ENCODE measurements around the gene EZH1.
"Not testable (repeated sequence)": the region's sequence is repeated elsewhere in the genome, so short reads cannot be mapped to it uniquely, and the experiment has no call there.

Gene EZH1

GRCh38 chr17:42772945-42773289 lies 28.1 kb upstream of the EZH1 start:
- DNase-seq (ENCODE audit: low spot score): no peak

GRCh38 chr17:42769964-42770363 lies 25.1 kb upstream of the EZH1 start:
- not testable (repeated sequence) for DNase-seq (ENCODE audit: low spot score)

- DNase-seq (ENCODE audit: low spot score): not testable (repeated sequence)
Measured at GRCh38 chr17:42768006-42768405, 23.2 kb upstream of the EZH1 start.

GRCh38 chr17:42767512-42767911 lies 22.7 kb upstream of the EZH1 start:
- no peak for DNase-seq (ENCODE audit: low spot score)

GRCh38 chr17:42766124-42766523 lies 21.3 kb upstream of the EZH1 start:
- no peak for DNase-seq (ENCODE audit: low spot score)

- no peak for DNase-seq (ENCODE audit: low spot score)
Measured at GRCh38 chr17:42761638-42762037, 16.8 kb upstream of the EZH1 start.

GRCh38 chr17:42760652-42761581 lies 16.1 kb upstream of the EZH1 start, which contains the start of gene RAMP2:
TSS of gene RAMP2 (plus strand) at chr17:42761227. CDS start at chr17:42761262, 35 bp downstream.
- no peak for DNase-seq (ENCODE audit: low spot score)

GRCh38 chr17:42759982-42760651 lies 15.3 kb upstream of the EZH1 start:
- no peak for DNase-seq (ENCODE audit: low spot score)

- DNase-seq (ENCODE audit: low spot score): no peak
Measured at GRCh38 chr17:42754782-42755181, 9.9 kb upstream of the EZH1 start.

GRCh38 chr17:42751628-42752027 lies 6.8 kb upstream of the EZH1 start:
- no peak for DNase-seq (ENCODE audit: low spot score)

- DNase-seq (ENCODE audit: low spot score): no peak
Measured at GRCh38 chr17:42750739-42751344, 6.0 kb upstream of the EZH1 start.

GRCh38 chr17:42748908-42749798 lies 4.3 kb upstream of the EZH1 start:
- DNase-seq (ENCODE audit: low spot score): no peak

- DNase-seq (ENCODE audit: low spot score): no peak
Measured at GRCh38 chr17:42748202-42748907, 3.5 kb upstream of the EZH1 start.

- peak; percentile 67 for DNase-seq (ENCODE audit: low spot score)
Measured at GRCh38 chr17:42744283-42744805, 496 bp downstream of the EZH1 start.

GRCh38 chr17:42743595-42744282 lies 1.1 kb downstream of the EZH1 start:
- no peak for DNase-seq (ENCODE audit: low spot score)

GRCh38 chr17:42742916-42743315 lies 1.9 kb downstream of the EZH1 start:
- not testable (repeated sequence) for DNase-seq (ENCODE audit: low spot score)

GRCh38 chr17:42740699-42741098 lies 4.1 kb downstream of the EZH1 start:
- no peak for DNase-seq (ENCODE audit: low spot score)

GRCh38 chr17:42725143-42725542 lies 19.7 kb downstream of the EZH1 start:
- DNase-seq (ENCODE audit: low spot score): no peak

GRCh38 chr17:42723636-42724035 lies 21.2 kb downstream of the EZH1 start:
- no peak for DNase-seq (ENCODE audit: low spot score)

GRCh38 chr17:42720996-42721583 lies 23.8 kb downstream of the EZH1 start:
- peak; percentile 85 for DNase-seq (ENCODE audit: low spot score)

Data from Ammon's horn (tissue), 1 donor.